ENCODE measurements around the gene RNF126.

RNF126 gene

GRCh38 chr19:688992-689391 lies 26.0 kb upstream of the RNF126 start:
- no peak overlapping the region for H3K4me2 ChIP-seq (ENCODE audit: low read length)
- no peaks in the 10 kb centered on the region for H3K9me3 ChIP-seq (ENCODE audit: control insufficient read depth, insufficient read depth, low read length)
- no peaks in the 10 kb centered on the region for H4K20me1 ChIP-seq (ENCODE audit: control insufficient read depth, insufficient read depth, low read depth, low read length)
- no peaks in the 10 kb centered on the region for H3F3A ChIP-seq (ENCODE audit: control insufficient read depth, insufficient read depth)
- H3K9me2 ChIP-seq (replicated peaks; ENCODE audit: control insufficient read depth, low read length): no peaks in the 10 kb centered on the region
- no peak overlapping the region for H3K4me3 ChIP-seq (ENCODE audit: low read length)
- no peaks in the 10 kb centered on the region for H3K36me3 ChIP-seq (ENCODE audit: control insufficient read depth, low read length)
- H3K79me2 ChIP-seq (ENCODE audit: control insufficient read depth, low read length): no peaks in the 10 kb centered on the region
- no peaks in the 10 kb centered on the region for H3K4me1 ChIP-seq (ENCODE audit: control insufficient read depth, low read length)
- no peak for TF ChIP-seq CTCF (IDR thresholded peaks at IDR 0.05; ENCODE audit: low read depth, low read length, poor library complexity, severe bottlenecking)
- TF ChIP-seq EZH2phosphoT487 (IDR thresholded peaks at IDR 0.05; ENCODE audit: borderline replicate concordance, low read length): no peak
- H3K27ac ChIP-seq (ENCODE audit: low read depth, low read length): no peak overlapping the region
- no peaks in the 10 kb centered on the region for H3K27me3 ChIP-seq (ENCODE audit: control insufficient read depth, low read length)

- Histone ChIP-seq H3K79me2 (ENCODE audit: control insufficient read depth, low read length) (no peaks in the 10 kb centered on the region), H3K9me2 (replicated peaks; ENCODE audit: control insufficient read depth, low read length) (no peaks in the 10 kb centered on the region), H3F3A (ENCODE audit: control insufficient read depth, insufficient read depth) (no peaks in the 10 kb centered on the region), H3K27ac (ENCODE audit: low read depth, low read length) (no peak overlapping the region), H3K4me3 (ENCODE audit: low read length) (no peak overlapping the region), H3K27me3 (ENCODE audit: control insufficient read depth, low read length) (no peaks in the 10 kb centered on the region), H4K20me1 (ENCODE audit: control insufficient read depth, insufficient read depth, low read depth, low read length) (no peaks in the 10 kb centered on the region), H3K4me1 (ENCODE audit: control insufficient read depth, low read length) (no peaks in the 10 kb centered on the region), H3K36me3 (ENCODE audit: control insufficient read depth, low read length) (no peaks in the 10 kb centered on the region), H3K4me2 (ENCODE audit: low read length) (no peak overlapping the region), H3K9me3 (ENCODE audit: control insufficient read depth, insufficient read depth, low read length) (no peaks in the 10 kb centered on the region)
- TF ChIP-seq CTCF (IDR thresholded peaks at IDR 0.05; ENCODE audit: low read depth, low read length, poor library complexity, severe bottlenecking): no peak
- no peak for TF ChIP-seq EZH2phosphoT487 (IDR thresholded peaks at IDR 0.05; ENCODE audit: borderline replicate concordance, low read length)
These were observed 25.2 kb upstream of the RNF126 start for GRCh38 chr19:688214-688613.

GRCh38 chr19:687569-688166 lies 24.7 kb upstream of the RNF126 start:
- Histone ChIP-seq H3K79me2 (ENCODE audit: control insufficient read depth, low read length) (no peaks in the 10 kb centered on the region), H3K4me2 (ENCODE audit: low read length) (no peak overlapping the region), H3K36me3 (ENCODE audit: control insufficient read depth, low read length) (no peaks in the 10 kb centered on the region), H3F3A (ENCODE audit: control insufficient read depth, insufficient read depth) (no peaks in the 10 kb centered on the region), H3K27ac (ENCODE audit: low read depth, low read length) (no peak overlapping the region), H4K20me1 (ENCODE audit: control insufficient read depth, insufficient read depth, low read depth, low read length) (no peaks in the 10 kb centered on the region), H3K9me2 (replicated peaks; ENCODE audit: control insufficient read depth, low read length) (no peaks in the 10 kb centered on the region), H3K4me1 (ENCODE audit: control insufficient read depth, low read length) (no peaks in the 10 kb centered on the region), H3K9me3 (ENCODE audit: control insufficient read depth, insufficient read depth, low read length) (no peaks in the 10 kb centered on the region), H3K4me3 (ENCODE audit: low read length) (no peak overlapping the region), H3K27me3 (ENCODE audit: control insufficient read depth, low read length) (no peaks in the 10 kb centered on the region)
- TF ChIP-seq EZH2phosphoT487 (IDR thresholded peaks at IDR 0.05; ENCODE audit: borderline replicate concordance, low read length): no peak
- TF ChIP-seq CTCF (IDR thresholded peaks at IDR 0.05; ENCODE audit: low read depth, low read length, poor library complexity, severe bottlenecking): no peak

All from DOHH2 (cell line).